ENCODE measurements around the gene DGAT2L6. TPM values are rescaled to one million over a fixed set of nuclear protein-coding genes. Genes with fewer than 3 reads are reported as not detected.

The DGAT2L6 gene
- total and polyA plus RNA-seq, 2 experiments from 2014 or later, result not detected

GRCh38 chrX:70138622-70139021, 38.7 kb upstream of the DGAT2L6 start (continued):
- TF ChIP-seq, protein P1, sequence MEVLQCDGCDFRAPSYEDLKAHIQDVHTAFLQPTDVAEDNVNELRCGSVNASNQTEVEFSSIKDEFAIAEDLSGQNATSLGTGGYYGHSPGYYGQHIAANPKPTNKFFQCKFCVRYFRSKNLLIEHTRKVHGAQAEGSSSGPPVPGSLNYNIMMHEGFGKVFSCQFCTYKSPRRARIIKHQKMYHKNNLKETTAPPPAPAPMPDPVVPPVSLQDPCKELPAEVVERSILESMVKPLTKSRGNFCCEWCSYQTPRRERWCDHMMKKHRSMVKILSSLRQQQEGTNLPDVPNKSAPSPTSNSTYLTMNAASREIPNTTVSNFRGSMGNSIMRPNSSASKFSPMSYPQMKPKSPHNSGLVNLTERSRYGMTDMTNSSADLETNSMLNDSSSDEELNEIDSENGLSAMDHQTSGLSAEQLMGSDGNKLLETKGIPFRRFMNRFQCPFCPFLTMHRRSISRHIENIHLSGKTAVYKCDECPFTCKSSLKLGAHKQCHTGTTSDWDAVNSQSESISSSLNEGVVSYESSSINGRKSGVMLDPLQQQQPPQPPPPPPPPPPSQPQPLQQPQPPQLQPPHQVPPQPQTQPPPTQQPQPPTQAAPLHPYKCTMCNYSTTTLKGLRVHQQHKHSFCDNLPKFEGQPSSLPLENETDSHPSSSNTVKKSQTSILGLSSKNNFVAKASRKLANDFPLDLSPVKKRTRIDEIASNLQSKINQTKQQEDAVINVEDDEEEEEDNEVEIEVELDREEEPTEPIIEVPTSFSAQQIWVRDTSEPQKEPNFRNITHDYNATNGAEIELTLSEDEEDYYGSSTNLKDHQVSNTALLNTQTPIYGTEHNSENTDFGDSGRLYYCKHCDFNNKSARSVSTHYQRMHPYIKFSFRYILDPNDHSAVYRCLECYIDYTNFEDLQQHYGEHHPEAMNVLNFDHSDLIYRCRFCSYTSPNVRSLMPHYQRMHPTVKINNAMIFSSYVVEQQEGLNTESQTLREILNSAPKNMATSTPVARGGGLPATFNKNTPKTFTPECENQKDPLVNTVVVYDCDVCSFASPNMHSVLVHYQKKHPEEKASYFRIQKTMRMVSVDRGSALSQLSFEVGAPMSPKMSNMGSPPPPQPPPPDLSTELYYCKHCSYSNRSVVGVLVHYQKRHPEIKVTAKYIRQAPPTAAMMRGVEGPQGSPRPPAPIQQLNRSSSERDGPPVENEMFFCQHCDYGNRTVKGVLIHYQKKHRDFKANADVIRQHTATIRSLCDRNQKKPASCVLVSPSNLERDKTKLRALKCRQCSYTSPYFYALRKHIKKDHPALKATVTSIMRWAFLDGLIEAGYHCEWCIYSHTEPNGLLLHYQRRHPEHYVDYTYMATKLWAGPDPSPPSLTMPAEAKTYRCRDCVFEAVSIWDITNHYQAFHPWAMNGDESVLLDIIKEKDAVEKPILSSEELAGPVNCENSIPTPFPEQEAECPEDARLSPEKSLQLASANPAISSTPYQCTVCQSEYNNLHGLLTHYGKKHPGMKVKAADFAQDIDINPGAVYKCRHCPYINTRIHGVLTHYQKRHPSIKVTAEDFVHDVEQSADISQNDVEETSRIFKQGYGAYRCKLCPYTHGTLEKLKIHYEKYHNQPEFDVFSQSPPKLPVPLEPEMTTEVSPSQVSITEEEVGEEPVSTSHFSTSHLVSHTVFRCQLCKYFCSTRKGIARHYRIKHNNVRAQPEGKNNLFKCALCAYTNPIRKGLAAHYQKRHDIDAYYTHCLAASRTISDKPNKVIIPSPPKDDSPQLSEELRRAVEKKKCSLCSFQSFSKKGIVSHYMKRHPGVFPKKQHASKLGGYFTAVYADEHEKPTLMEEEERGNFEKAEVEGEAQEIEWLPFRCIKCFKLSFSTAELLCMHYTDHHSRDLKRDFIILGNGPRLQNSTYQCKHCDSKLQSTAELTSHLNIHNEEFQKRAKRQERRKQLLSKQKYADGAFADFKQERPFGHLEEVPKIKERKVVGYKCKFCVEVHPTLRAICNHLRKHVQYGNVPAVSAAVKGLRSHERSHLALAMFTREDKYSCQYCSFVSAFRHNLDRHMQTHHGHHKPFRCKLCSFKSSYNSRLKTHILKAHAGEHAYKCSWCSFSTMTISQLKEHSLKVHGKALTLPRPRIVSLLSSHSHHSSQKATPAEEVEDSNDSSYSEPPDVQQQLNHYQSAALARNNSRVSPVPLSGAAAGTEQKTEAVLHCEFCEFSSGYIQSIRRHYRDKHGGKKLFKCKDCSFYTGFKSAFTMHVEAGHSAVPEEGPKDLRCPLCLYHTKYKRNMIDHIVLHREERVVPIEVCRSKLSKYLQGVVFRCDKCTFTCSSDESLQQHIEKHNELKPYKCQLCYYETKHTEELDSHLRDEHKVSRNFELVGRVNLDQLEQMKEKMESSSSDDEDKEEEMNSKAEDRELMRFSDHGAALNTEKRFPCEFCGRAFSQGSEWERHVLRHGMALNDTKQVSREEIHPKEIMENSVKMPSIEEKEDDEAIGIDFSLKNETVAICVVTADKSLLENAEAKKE (CRISPR knock-in tag; IDR thresholded peaks at IDR 0.05), result no peak
- no peak for TF ChIP-seq NANOG (IDR thresholded peaks at IDR 0.05; ENCODE audit: borderline replicate concordance)
- TF ChIP-seq JUNB (IDR thresholded peaks at IDR 0.05; ENCODE audit: unreplicated experiment), result no peak

GRCh38 chrX:70139736-70140135, 37.5 kb upstream of the DGAT2L6 start:
- H3K27ac ChIP-seq (ENCODE audit: low read depth), result no peak overlapping the region
- DNase-seq (ENCODE audit: low spot score) (no peak), ATAC-seq (no peak)
- H3K4me2 ChIP-seq, result no peak overlapping the region
- peaks cover 5% of the 10 kb centered on the region; the same call in 1 of the 2 replicates for H3K4me1 ChIP-seq (ENCODE audit: insufficient read depth)
- no peaks in the 10 kb centered on the region for H4K20me1 ChIP-seq (replicated peaks; ENCODE audit: insufficient read depth)
- Mint-ChIP-seq H3K27ac (no peak overlapping the region), H3K27me3 (ENCODE audit: insufficient read depth, low read depth, poor library complexity) (no peaks in the 10 kb centered on the region), H3K36me3 (ENCODE audit: low read depth) (peaks cover 29% of the 10 kb centered on the region), H3K9me3 (no peaks in the 10 kb centered on the region), H3K4me1 (no peaks in the 10 kb centered on the region), H3K4me3 (no peak overlapping the region)
- H3F3A ChIP-seq (replicated peaks; ENCODE audit: low read depth), result no peaks in the 10 kb centered on the region
- no peaks in the 10 kb centered on the region for H3K27me3 ChIP-seq (ENCODE audit: insufficient read depth)
- no peaks in the 10 kb centered on the region for H3K36me3 ChIP-seq (ENCODE audit: insufficient read depth)
- peaks cover 18% of the 10 kb centered on the region for H3K79me2 ChIP-seq (replicated peaks; ENCODE audit: insufficient read depth)
- H3K4me3 ChIP-seq, result no peak overlapping the region
- H3K9me2 ChIP-seq (ENCODE audit: insufficient read depth), result no peaks in the 10 kb centered on the region
- no peak overlapping the region for H2AFZ ChIP-seq
- TF ChIP-seq ETS1 (IDR thresholded peaks at IDR 0.05), result no peak
- no peak for TF ChIP-seq CTCF (conservative IDR thresholded peaks at IDR 0.05; ENCODE audit: low read depth in 2 of 2)
- TF ChIP-seq, protein P1 (CRISPR knock-in tag; IDR thresholded peaks at IDR 0.05), result no peak
- TF ChIP-seq ZNF114 (CRISPR knock-in tag; IDR thresholded peaks at IDR 0.05), result no peak

Data from GM23338 (cell line).